Liver (tissue), 3 donors: ENCODE results near the gene PCDH9.

Experiments
- RAD21 ChIP-seq, 2 donors: IDR thresholded peaks; 2 replicates each; pipeline ENCODE4 v1.6.1; 2016; ENCODE audit warnings: antibody characterized with exemption in 2 of 2, mild to moderate bottlenecking in 2 of 2
- REST ChIP-seq: IDR thresholded peaks from 2 replicates; pipeline ENCODE4 v1.6.1; 2016; ENCODE audit warnings: antibody characterized with exemption, mild to moderate bottlenecking
- RXRA ChIP-seq, 2 donors: IDR thresholded peaks; 2 replicates each; pipeline ENCODE4 v1.6.1; 2017 to 2018; ENCODE audit warnings: antibody characterized with exemption in 2 of 2, mild to moderate bottlenecking in 1 of 2
- TAF1 ChIP-seq: conservative IDR thresholded peaks from 2 replicates; pipeline ENCODE4 v1.6.1; 2016; ENCODE audit warnings: antibody characterized with exemption, mild to moderate bottlenecking
- TF ChIP-seq, protein P1 (sequence below): fragments of 150-350 bp; IDR thresholded peaks from 2 replicates; pipeline ENCODE4 v1.5.1; 2017; ENCODE audit warnings: improper control_type of control experiment, low read depth, low read length; ENCODE audit not compliant: missing input control
- donor health status: healthy.
- donor health status: healthy.

GRCh38 chr13:67071918-67072598, 158.1 kb downstream of the PCDH9 start:
- TF ChIP-seq, protein P1, sequence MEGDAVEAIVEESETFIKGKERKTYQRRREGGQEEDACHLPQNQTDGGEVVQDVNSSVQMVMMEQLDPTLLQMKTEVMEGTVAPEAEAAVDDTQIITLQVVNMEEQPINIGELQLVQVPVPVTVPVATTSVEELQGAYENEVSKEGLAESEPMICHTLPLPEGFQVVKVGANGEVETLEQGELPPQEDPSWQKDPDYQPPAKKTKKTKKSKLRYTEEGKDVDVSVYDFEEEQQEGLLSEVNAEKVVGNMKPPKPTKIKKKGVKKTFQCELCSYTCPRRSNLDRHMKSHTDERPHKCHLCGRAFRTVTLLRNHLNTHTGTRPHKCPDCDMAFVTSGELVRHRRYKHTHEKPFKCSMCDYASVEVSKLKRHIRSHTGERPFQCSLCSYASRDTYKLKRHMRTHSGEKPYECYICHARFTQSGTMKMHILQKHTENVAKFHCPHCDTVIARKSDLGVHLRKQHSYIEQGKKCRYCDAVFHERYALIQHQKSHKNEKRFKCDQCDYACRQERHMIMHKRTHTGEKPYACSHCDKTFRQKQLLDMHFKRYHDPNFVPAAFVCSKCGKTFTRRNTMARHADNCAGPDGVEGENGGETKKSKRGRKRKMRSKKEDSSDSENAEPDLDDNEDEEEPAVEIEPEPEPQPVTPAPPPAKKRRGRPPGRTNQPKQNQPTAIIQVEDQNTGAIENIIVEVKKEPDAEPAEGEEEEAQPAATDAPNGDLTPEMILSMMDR = no peak
- TF ChIP-seq RXRA (IDR thresholded peaks at IDR 0.05) (no peak), REST (no peak), TAF1 (no peak), RAD21 (IDR thresholded peaks at IDR 0.05) (no peak)
